HEK293T (cell line): ENCODE measurements around the gene ASS1.

Source experiments
- CTCF ChIA-PET: fragments of 350-600 bp; formaldehyde crosslinking; extraction: SDS; loops from one replicate; lab custom pipeline; 2021; ENCODE audit warnings: antibody characterized with exemption, inconsistent platforms; lab: Yijun Ruan, JAX
- POLR2A ChIA-PET: fragments of 350-600 bp; formaldehyde crosslinking; extraction: SDS; loops from one replicate; lab custom pipeline; 2020; ENCODE audit warnings: antibody characterized with exemption, inconsistent platforms; lab: Yijun Ruan, JAX
- DNase-seq: peaks from one replicate; pipeline ENCODE4 v3.0.0; 2012; ENCODE audit warnings: mixed read lengths; ENCODE audit errors: extremely low spot score
- ARNT ChIP-seq: fragments of 450-650 bp; IDR thresholded peaks from 2 replicates; pipeline ENCODE4 v1.6.1; 2017; ENCODE audit warnings: mild to moderate bottlenecking
- BHLHE40 ChIP-seq: fragments of 450-650 bp; IDR thresholded peaks from 2 replicates; pipeline ENCODE4 v1.6.1; 2016; ENCODE audit warnings: mild to moderate bottlenecking, moderate library complexity, borderline replicate concordance
- CTBP1 ChIP-seq: fragments of 450-650 bp; IDR thresholded peaks from 2 replicates; pipeline ENCODE4 v1.6.1; 2016; ENCODE audit warnings: borderline replicate concordance
- ELF4 ChIP-seq: fragments of 450-650 bp; IDR thresholded peaks from 2 replicates; pipeline ENCODE4 v1.6.1; 2017; ENCODE audit warnings: antibody characterized with exemption
- FOXA1 ChIP-seq: fragments of 450-650 bp; IDR thresholded peaks from 2 replicates; pipeline ENCODE4 v1.6.1; 2016; ENCODE audit warnings: mild to moderate bottlenecking
- FOXK2 ChIP-seq: fragments of 450-650 bp; IDR thresholded peaks from 2 replicates; pipeline ENCODE4 v1.6.1; 2016; ENCODE audit warnings: mild to moderate bottlenecking
- FOXM1 ChIP-seq: fragments of 450-650 bp; IDR thresholded peaks from 2 replicates; pipeline ENCODE4 v1.6.1; 2017; ENCODE audit warnings: mild to moderate bottlenecking, borderline replicate concordance
- HDGF ChIP-seq: fragments of 450-650 bp; IDR thresholded peaks from 2 replicates; pipeline ENCODE4 v1.6.1; 2017; ENCODE audit warnings: antibody characterized with exemption, borderline replicate concordance
- L3MBTL2 ChIP-seq: fragments of 450-650 bp; conservative IDR thresholded peaks from 2 replicates; pipeline ENCODE4 v1.6.1; 2016; ENCODE audit warnings: mild to moderate bottlenecking
- LEF1 ChIP-seq: fragments of 450-650 bp; IDR thresholded peaks from 2 replicates; pipeline ENCODE4 v1.6.1; 2017; ENCODE audit warnings: mild to moderate bottlenecking, borderline replicate concordance
- NFRKB ChIP-seq: fragments of 450-650 bp; IDR thresholded peaks from 2 replicates; pipeline ENCODE4 v1.6.1; 2016; ENCODE audit warnings: mild to moderate bottlenecking, moderate library complexity
- PKNOX1 ChIP-seq: fragments of 450-650 bp; IDR thresholded peaks from 2 replicates; pipeline ENCODE4 v1.6.1; 2016
- SP1 ChIP-seq: fragments of 450-650 bp; IDR thresholded peaks from 2 replicates; pipeline ENCODE4 v1.6.1; 2017
- SUZ12 ChIP-seq: fragments of 450-650 bp; IDR thresholded peaks from 2 replicates; pipeline ENCODE4 v1.6.1; 2016; ENCODE audit warnings: mild to moderate bottlenecking
- TARDBP ChIP-seq: fragments of 450-650 bp; IDR thresholded peaks from 2 replicates; pipeline ENCODE4 v1.6.1; 2016
- ZNF384 ChIP-seq: fragments of 450-650 bp; IDR thresholded peaks from 2 replicates; pipeline ENCODE4 v1.6.1; 2016

Gene ASS1

GRCh38 chr9:130409246-130409645 is 35.5 kb upstream of the ASS1 start:
- POLR2A ChIA-PET: no interaction called here
- TF ChIP-seq FOXM1 (no peak), CTBP1 (no peak), ELF4 (no peak), LEF1 (no peak), SUZ12 (no peak), FOXK2 (no peak), ARNT (no peak)
- CTCF ChIA-PET: no interaction called here
- no peak for DNase-seq

DNA sequence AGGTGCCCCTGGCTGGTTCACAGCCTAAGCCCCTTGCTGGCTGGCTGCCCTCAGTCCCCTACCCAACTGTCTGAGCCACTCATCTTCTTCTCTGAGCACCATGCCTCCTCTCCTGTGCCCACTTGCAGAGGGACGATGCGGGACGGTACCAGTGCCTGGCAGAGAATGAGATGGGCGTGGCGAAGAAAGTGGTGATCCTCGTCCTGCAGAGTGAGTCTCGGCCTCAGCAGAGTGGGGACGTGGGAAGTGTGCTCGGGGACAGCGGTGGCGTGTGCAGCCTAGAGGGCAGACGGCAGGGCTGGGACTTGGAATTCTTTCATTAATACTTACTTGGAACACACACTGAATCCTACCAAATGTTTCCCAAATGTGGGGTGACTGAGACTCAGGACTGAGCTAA is 34.3 kb upstream of the ASS1 start:
- POLR2A ChIA-PET: no interaction called here
- CTCF ChIA-PET: no interaction called here
- no peak for DNase-seq
- no peak for TF ChIP-seq NFRKB
- no peak for TF ChIP-seq HDGF
- no peak for TF ChIP-seq FOXK2
- TF ChIP-seq BHLHE40: no peak
- TF ChIP-seq PKNOX1: no peak
- TF ChIP-seq CTBP1: no peak
- TF ChIP-seq L3MBTL2: no peak
- TF ChIP-seq ARNT: no peak
- no peak for TF ChIP-seq TARDBP
- TF ChIP-seq FOXA1: no peak
- TF ChIP-seq ZNF384: no peak
- TF ChIP-seq FOXM1: no peak
- TF ChIP-seq SUZ12: no peak
- TF ChIP-seq LEF1: no peak
- no peak for TF ChIP-seq SP1
- TF ChIP-seq ELF4: no peak

- TF ChIP-seq TARDBP: no peak
- TF ChIP-seq L3MBTL2: no peak
- TF ChIP-seq ARNT: no peak
- TF ChIP-seq PKNOX1: no peak
- TF ChIP-seq FOXM1: no peak
- TF ChIP-seq NFRKB: no peak
- TF ChIP-seq ELF4: no peak
- no peak for TF ChIP-seq CTBP1
- ChIA-PET POLR2A (no interaction called here), CTCF (no interaction called here)
- DNase-seq: no peak
Measured at GRCh38 chr9:130411566-130411915, 33.2 kb upstream of the ASS1 start.

DNA sequence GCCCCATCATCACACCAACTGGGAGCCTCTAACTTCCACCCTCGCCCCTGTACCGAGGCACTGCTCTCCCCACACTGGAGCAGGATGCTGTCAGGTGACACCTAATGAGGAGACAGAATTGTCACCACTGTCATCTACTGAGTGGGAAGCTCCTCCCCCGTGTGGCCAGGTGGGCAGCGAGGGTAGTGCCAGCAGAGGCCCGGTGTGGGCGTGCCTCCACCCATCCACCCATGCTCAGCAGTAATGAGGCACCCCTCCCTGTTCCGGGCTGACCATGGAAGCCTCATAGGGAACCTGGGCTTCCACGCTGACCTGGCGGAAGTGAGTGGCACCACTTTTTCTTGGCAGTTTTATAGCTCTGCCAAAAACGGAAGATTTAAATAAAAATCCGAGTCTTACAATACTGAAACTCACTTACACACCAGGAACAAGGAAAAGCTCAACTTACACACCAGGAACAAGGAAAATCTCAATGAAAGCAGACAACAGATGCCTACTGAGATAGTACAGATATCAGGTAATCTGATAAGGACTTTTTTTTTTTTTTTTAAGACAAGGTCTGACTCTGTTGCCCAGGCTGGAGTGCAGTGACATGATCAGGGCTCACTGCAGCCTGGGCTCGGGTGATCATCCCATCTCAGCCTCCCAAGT is 30.6 kb upstream of the ASS1 start:
- DNase-seq: no peak
- POLR2A ChIA-PET: no interaction called here
- CTCF ChIA-PET: interaction anchor here (0.6 to 0.8 kb wide), 4 partner anchors 24 to 1240 kb away, joined by 5 to 6 read pairs (median 5); no protein-coding TSS in a partner anchor
- TF ChIP-seq NFRKB (no peak), HDGF (no peak), FOXA1 (no peak), BHLHE40 (no peak)

- TF ChIP-seq FOXA1 (no peak), FOXK2 (no peak), L3MBTL2 (no peak), TARDBP (no peak), HDGF (no peak), ARNT (no peak), SUZ12 (no peak), ZNF384 (no peak), LEF1 (no peak), SP1 (no peak), CTBP1 (no peak), FOXM1 (no peak)
- CTCF ChIA-PET: no interaction called here
- POLR2A ChIA-PET: no interaction called here
- DNase-seq: no peak
Measured at GRCh38 chr9:130414910-130415746, 29.6 kb upstream of the ASS1 start.

DNA sequence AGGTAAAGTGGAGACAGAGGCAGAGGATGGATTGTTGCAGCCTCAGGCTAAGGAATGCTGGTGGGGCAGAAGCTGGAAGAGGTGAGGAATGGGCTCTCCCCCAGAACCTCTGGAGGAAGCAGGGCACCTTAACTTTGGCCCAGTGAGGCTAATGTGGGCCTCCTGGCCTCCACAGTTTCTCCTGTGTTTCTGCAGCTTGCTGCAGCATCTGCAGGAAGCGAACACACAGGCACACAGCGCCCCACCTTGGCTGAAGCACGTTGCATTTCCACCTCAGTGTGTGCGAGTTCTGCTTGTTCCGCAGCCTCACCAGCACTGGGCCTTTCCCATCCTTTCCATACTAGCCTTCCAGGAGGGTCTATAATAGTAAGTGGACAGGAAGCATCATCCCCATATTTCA is 27.2 kb upstream of the ASS1 start:
- CTCF ChIA-PET: no interaction called here
- no peak for TF ChIP-seq BHLHE40
- no peak for TF ChIP-seq SUZ12
- TF ChIP-seq HDGF: no peak
- no peak for TF ChIP-seq ARNT
- no peak for TF ChIP-seq SP1
- TF ChIP-seq L3MBTL2: no peak
- no peak for DNase-seq
- POLR2A ChIA-PET: no interaction called here

DNA sequence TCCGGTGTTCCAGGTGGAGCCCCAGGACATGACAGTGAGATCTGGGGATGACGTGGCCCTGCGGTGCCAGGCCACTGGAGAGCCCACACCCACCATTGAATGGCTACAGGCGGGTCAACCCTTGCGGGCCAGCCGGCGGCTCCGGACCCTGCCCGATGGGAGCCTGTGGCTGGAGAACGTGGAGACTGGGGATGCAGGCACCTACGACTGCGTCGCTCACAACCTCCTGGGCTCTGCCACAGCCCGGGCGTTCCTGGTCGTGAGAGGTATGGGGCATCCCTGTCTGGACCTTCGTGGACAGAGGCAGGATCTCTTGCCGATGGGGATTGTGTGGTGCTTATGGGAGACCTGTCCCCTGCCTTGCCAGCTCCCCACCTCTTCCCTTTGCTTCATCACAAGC is 26.0 kb upstream of the ASS1 start:
- no peak for DNase-seq
- POLR2A ChIA-PET: no interaction called here
- TF ChIP-seq ELF4: no peak
- CTCF ChIA-PET: no interaction called here
